ENCODE data around the gene SPRR5. TPM values are rescaled to one million over a fixed set of nuclear protein-coding genes. Genes with fewer than 3 reads are reported as not detected.

SPRR5 gene
- total RNA-seq, 2 donors from 2014 or later: not detected

DNA sequence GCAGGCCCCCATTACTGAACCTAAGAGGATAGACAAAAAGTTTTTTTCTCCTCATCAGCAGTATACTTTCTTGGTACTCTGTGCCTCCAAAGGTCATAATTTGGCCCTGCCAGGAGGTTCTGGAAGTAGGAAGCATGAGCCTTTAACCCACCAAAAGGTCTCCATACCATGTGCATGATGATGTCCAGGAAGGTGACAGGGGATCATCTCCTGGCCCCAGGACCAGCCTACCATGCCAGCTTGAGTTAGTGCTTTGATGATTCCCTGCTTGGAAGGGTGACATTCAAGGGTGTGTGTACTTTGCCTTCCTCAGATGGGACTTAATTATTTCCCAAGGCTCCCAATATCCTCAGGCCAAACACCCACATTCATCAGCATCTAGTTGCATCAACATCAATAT is 30.6 kb downstream of the SPRR5 start:
- Histone ChIP-seq H3K36me3 (replicated peaks in 1 of 2; ENCODE audit: insufficient read depth in 1 of 2, low read depth in 2 of 2) (no peaks in the 10 kb centered on the region), H3K27ac (no peak overlapping the region), H3K9me3 (no peaks in the 10 kb centered on the region), H3K27me3 (no peaks in the 10 kb centered on the region), H3K4me1 (no peaks in the 10 kb centered on the region), H3K4me3 (no peak overlapping the region)
- TF ChIP-seq, protein P1, sequence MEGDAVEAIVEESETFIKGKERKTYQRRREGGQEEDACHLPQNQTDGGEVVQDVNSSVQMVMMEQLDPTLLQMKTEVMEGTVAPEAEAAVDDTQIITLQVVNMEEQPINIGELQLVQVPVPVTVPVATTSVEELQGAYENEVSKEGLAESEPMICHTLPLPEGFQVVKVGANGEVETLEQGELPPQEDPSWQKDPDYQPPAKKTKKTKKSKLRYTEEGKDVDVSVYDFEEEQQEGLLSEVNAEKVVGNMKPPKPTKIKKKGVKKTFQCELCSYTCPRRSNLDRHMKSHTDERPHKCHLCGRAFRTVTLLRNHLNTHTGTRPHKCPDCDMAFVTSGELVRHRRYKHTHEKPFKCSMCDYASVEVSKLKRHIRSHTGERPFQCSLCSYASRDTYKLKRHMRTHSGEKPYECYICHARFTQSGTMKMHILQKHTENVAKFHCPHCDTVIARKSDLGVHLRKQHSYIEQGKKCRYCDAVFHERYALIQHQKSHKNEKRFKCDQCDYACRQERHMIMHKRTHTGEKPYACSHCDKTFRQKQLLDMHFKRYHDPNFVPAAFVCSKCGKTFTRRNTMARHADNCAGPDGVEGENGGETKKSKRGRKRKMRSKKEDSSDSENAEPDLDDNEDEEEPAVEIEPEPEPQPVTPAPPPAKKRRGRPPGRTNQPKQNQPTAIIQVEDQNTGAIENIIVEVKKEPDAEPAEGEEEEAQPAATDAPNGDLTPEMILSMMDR (IDR thresholded peaks at IDR 0.05): no peak
- no peak for TF ChIP-seq POLR2A (IDR thresholded peaks at IDR 0.05)
- no peak for DNase-seq
- no peak for ATAC-seq
- intact Hi-C loops (cut with DNase I): no loop called here

DNA sequence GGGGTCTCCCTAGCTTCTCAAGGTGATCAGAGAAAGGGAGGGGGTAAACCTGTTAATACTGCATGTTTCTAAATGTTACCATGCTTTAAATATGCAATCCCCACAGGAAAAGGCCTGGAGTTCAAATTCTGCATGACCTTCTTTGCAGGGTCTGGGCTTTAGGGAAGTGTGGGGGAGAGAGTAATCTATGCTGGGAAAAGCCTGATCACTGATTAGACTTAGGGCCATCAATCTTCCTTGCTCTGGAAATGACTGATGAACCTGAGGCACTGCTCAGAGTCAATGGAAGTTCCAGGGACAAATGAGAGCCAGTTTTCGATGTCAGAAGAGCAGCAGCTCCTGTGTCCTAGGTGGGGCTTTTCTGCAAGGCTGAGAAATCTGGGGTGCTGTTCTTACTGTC is 33.7 kb downstream of the SPRR5 start:
- H3K9me3 ChIP-seq: no peaks in the 10 kb centered on the region
- DNase-seq: no peak
- H3K4me3 ChIP-seq: no peak overlapping the region
- ATAC-seq: no peak
- no peaks in the 10 kb centered on the region for H3K4me1 ChIP-seq
- no peaks in the 10 kb centered on the region for H3K36me3 ChIP-seq (replicated peaks in 1 of 2; ENCODE audit: insufficient read depth in 1 of 2, low read depth in 2 of 2)
- no peaks in the 10 kb centered on the region for H3K27me3 ChIP-seq
- intact Hi-C loops (cut with DNase I): no loop called here
- TF ChIP-seq POLR2A (IDR thresholded peaks at IDR 0.05): no peak
- TF ChIP-seq, protein P1 (IDR thresholded peaks at IDR 0.05): no peak
- H3K27ac ChIP-seq: no peak overlapping the region
- WGBS, 2 donors: 63 to 67% methylated on average over 1 of the region's 1 CpG

DNA sequence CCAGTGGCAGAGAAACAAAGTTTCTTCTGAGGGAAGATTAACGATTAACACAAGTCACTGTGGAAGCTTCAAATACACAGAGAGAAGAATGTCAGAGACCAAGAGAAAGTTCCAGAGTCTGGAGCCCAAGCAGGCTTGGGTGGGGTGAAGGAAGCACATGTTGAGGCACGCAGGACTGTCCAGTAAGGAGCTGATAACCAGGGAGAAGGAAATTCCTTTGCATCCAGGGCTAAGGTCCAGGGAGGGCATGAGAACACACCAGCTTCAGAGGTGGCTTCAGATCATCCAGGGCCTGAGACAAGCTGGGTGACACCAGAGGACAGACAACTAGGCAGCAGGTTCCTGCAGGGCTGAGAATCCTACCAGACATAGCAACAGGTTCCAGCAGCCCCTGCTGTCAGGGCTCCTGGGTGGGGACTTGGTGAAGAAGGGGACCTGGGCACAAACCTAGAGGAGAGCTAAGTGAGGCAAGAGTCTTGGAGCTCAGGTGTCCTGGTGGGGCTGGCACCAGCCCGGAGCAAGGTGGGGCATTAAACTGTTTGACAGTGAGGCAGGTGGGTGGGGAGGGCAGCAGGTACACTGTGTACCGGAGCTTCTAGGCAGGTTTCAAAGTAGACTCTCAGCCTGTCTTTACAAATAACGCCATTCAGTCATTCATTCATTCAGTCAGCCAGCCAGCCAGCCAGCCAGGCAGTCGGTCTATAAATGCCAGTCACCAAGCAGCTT is 34.3 kb downstream of the SPRR5 start:
- WGBS, 2 donors: 70 to 76% methylated on average over 6 of the region's 6 CpGs
- ATAC-seq (no peak), DNase-seq (no peak)
- intact Hi-C loops (cut with DNase I): no loop called here
- no peaks in the 10 kb centered on the region for H3K36me3 ChIP-seq (replicated peaks in 1 of 2; ENCODE audit: insufficient read depth in 1 of 2, low read depth in 2 of 2)
- H3K27ac ChIP-seq: no peak overlapping the region
- H3K4me3 ChIP-seq: no peak overlapping the region
- H3K27me3 ChIP-seq: no peaks in the 10 kb centered on the region
- no peak for TF ChIP-seq POLR2A (IDR thresholded peaks at IDR 0.05)
- TF ChIP-seq, protein P1 (IDR thresholded peaks at IDR 0.05): no peak
- no peaks in the 10 kb centered on the region for H3K9me3 ChIP-seq
- H3K4me1 ChIP-seq: no peaks in the 10 kb centered on the region

DNA sequence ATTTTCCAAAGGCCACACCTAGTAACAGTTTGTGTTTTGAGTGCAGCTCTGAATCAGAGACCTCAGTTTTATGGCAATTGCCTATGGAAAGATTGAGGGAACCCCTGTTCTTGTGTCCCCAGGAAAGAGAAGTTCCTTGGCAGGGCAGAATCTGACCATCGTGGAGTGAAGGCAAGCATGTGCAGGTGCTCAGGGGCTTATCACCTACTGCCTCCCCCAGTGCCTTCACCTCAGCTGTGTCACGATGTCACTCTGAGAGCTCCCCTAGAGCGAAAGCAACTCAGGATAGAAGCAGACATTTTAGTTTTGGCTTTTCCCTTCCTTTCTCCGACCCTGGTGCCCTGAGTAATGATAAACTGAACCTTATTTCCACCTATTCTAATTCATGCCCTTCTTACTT is 35.1 kb downstream of the SPRR5 start:
- H3K27me3 ChIP-seq: no peaks in the 10 kb centered on the region
- WGBS, 2 donors: 86 to 87% methylated on average over 4 of the region's 4 CpGs
- no peak overlapping the region for H3K27ac ChIP-seq
- no peak for ATAC-seq
- no peaks in the 10 kb centered on the region for H3K36me3 ChIP-seq (replicated peaks in 1 of 2; ENCODE audit: insufficient read depth in 1 of 2, low read depth in 2 of 2)
- intact Hi-C loops (cut with DNase I): no loop called here
- H3K4me3 ChIP-seq: no peak overlapping the region
- TF ChIP-seq POLR2A (IDR thresholded peaks at IDR 0.05): no peak
- TF ChIP-seq, protein P1 (IDR thresholded peaks at IDR 0.05): no peak
- no peaks in the 10 kb centered on the region for H3K9me3 ChIP-seq
- no peak for DNase-seq
- no peaks in the 10 kb centered on the region for H3K4me1 ChIP-seq

DNA sequence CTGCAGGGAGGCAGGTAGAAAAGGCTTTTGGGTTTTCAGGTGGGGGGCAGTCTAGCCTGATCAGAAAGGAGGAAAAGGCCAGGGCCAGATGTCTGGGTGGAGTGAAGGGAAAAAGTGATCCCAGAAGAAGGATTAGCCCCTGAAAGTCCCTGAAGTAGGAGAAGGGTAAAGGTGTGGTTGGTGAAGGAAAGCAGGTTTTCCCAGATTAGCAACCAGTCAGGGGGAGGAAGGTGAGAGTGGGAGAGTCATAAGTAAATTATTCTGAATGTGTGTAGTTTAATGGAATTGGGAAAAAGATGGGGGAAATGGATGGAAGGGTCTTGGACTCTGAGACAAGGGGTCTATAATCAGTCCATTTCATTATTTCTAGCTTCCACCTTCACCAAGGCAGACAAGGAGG is 36.2 kb downstream of the SPRR5 start:
- H3K9me3 ChIP-seq: no peaks in the 10 kb centered on the region
- ATAC-seq (no peak), DNase-seq (no peak)
- no peak overlapping the region for H3K27ac ChIP-seq
- intact Hi-C loops (cut with DNase I): no loop called here
- TF ChIP-seq, protein P1 (IDR thresholded peaks at IDR 0.05): no peak
- TF ChIP-seq POLR2A (IDR thresholded peaks at IDR 0.05): no peak
- no peaks in the 10 kb centered on the region for H3K27me3 ChIP-seq
- H3K4me3 ChIP-seq: no peak overlapping the region
- no peaks in the 10 kb centered on the region for H3K4me1 ChIP-seq
- H3K36me3 ChIP-seq (replicated peaks in 1 of 2; ENCODE audit: insufficient read depth in 1 of 2, low read depth in 2 of 2): no peaks in the 10 kb centered on the region
